ENCODE results near the gene C6orf163. TPM values are rescaled to one million over a fixed set of nuclear protein-coding genes. Genes with fewer than 3 reads are reported as not detected.
A peak's percentile ranks its signal among the peaks of the same experiment; 100 is the strongest.

C6orf163 gene
- total and polyA plus RNA-seq, 3 experiments from 2014 or later: 0.16 to 1.5 (median 1.5) TPM

GRCh38 chr6:87401832-87402231 is 57.2 kb downstream of the C6orf163 start:
- Mint-ChIP-seq H3K27me3 (peaks cover 5 to 20% of the 10 kb centered on the region in 2 donors), H3K36me3 (no peaks in the 10 kb centered on the region), H3K27ac (no peak overlapping the region), H3K9me3 (no peaks in the 10 kb centered on the region), H3K4me1 (no peaks in the 10 kb centered on the region), H3K4me3 (no peak overlapping the region)
- no peak overlapping the region for H3K27ac ChIP-seq (ENCODE audit: low read depth, low read length)
- no peak for DNase-seq
- H3K36me3 ChIP-seq (ENCODE audit: insufficient read depth, low read length): no peaks in the 10 kb centered on the region
- no peak overlapping the region for H3K4me3 ChIP-seq (ENCODE audit: low read length)
- H3K27me3 ChIP-seq (ENCODE audit: insufficient read depth, low read length, poor library complexity, severe bottlenecking): no peaks in the 10 kb centered on the region
- H3K9me3 ChIP-seq (ENCODE audit: low read length): no peaks in the 10 kb centered on the region
- POLR2A ChIA-PET: no interaction called here
- CTCF ChIA-PET: interaction anchor here (1.3 kb wide), 1 partner anchor 9 kb away, joined by 8 read pairs; no protein-coding TSS in a partner anchor
- H3K4me1 ChIP-seq (ENCODE audit: insufficient read depth, low read length): no peaks in the 10 kb centered on the region

GRCh38 chr6:87407561-87407900 is 62.9 kb downstream of the C6orf163 start:
- H3K4me1 Mint-ChIP-seq: peaks cover 7 to 13% (median 8%) of the 10 kb centered on the region in 3 donors
- peak overlapping the region; percentile 55 for H3K4me3 ChIP-seq (ENCODE audit: low read length)
- H3K27me3 ChIP-seq (ENCODE audit: insufficient read depth, low read length, poor library complexity, severe bottlenecking): no peaks in the 10 kb centered on the region
- H3K4me1 ChIP-seq (ENCODE audit: insufficient read depth, low read length): peaks cover 7% of the 10 kb centered on the region
- peak overlapping the region; percentile 80 to 95 (median 90) for H3K4me3 Mint-ChIP-seq
- H3K27ac Mint-ChIP-seq: peak overlapping the region; percentile 4 to 94 (median 83)
- CTCF ChIA-PET: interaction anchor here (1.0 to 1.5 kb wide), 2 partner anchors 14 to 146 kb away, joined by 3 to 7 read pairs; no protein-coding TSS in a partner anchor
- H3K9me3 ChIP-seq (ENCODE audit: low read length): no peaks in the 10 kb centered on the region
- DNase-seq: no peak
- H3K9me3 Mint-ChIP-seq: no peaks in the 10 kb centered on the region
- peaks cover 0 to 2% (median 0%) of the 10 kb centered on the region in 3 donors for H3K36me3 Mint-ChIP-seq
- POLR2A ChIA-PET: interaction anchor here (1.5 kb wide), 1 partner anchor 14 kb away, joined by 3 read pairs; no protein-coding TSS in a partner anchor
- H3K27me3 Mint-ChIP-seq: peaks cover 12 to 33% of the 10 kb centered on the region in 2 donors
- H3K27ac ChIP-seq (ENCODE audit: low read depth, low read length): no peak overlapping the region
- no peaks in the 10 kb centered on the region for H3K36me3 ChIP-seq (ENCODE audit: insufficient read depth, low read length)

GRCh38 chr6:87407901-87408720 is 63.5 kb downstream of the C6orf163 start, which contains the start of gene CFAP206:
CFAP206 (plus strand) TSS chr6:87407972; CDS start chr6:87409840, 1,868 bp downstream.
- H3K36me3 Mint-ChIP-seq: peaks cover 0 to 2% (median 0%) of the 10 kb centered on the region in 3 donors
- peaks cover 7 to 13% (median 8%) of the 10 kb centered on the region in 3 donors for H3K4me1 Mint-ChIP-seq
- peak within 1 kb of the TSS; percentile 80 to 95 (median 90) for H3K4me3 Mint-ChIP-seq
- Histone ChIP-seq H3K36me3 (ENCODE audit: insufficient read depth, low read length) (no peaks in the 10 kb centered on the region), H3K27me3 (ENCODE audit: insufficient read depth, low read length, poor library complexity, severe bottlenecking) (no peaks in the 10 kb centered on the region), H3K4me1 (ENCODE audit: insufficient read depth, low read length) (peaks cover 7% of the 10 kb centered on the region), H3K27ac (ENCODE audit: low read depth, low read length) (peak within 1 kb of the TSS; percentile 72), H3K9me3 (ENCODE audit: low read length) (no peaks in the 10 kb centered on the region), H3K4me3 (ENCODE audit: low read length) (peak within 1 kb of the TSS; percentile 55)
- CTCF ChIA-PET: interaction anchor here (1.0 to 1.5 kb wide), 3 partner anchors 15 to 146 kb away, joined by 3 to 7 read pairs (median 3); no protein-coding TSS in a partner anchor
- H3K9me3 Mint-ChIP-seq: no peaks in the 10 kb centered on the region
- DNase-seq: peak; percentile 69 to 87 (median 82)
- peak within 1 kb of the TSS; percentile 64 to 94 (median 83) for H3K27ac Mint-ChIP-seq
- POLR2A ChIA-PET: interaction anchor here (0.6 to 1.5 kb wide), 4 partner anchors 15 to 1802 kb away, joined by 3 to 8 read pairs (median 3); partner anchors contain the start of gene SLC35A1
- H3K27me3 Mint-ChIP-seq: peaks cover 14 to 33% of the 10 kb centered on the region in 2 donors

GRCh38 chr6:87408721-87409155 is 64.1 kb downstream of the C6orf163 start:
- Mint-ChIP-seq H3K27me3 (peaks cover 14 to 30% of the 10 kb centered on the region in 2 donors), H3K4me1 (peaks cover 7 to 13% (median 8%) of the 10 kb centered on the region in 3 donors), H3K4me3 (peak overlapping the region; percentile 80 to 95 (median 90)), H3K36me3 (peaks cover 0 to 2% (median 0%) of the 10 kb centered on the region in 3 donors), H3K9me3 (no peaks in the 10 kb centered on the region), H3K27ac (peak overlapping the region in 7 of 8 donors; percentile 64 to 94 (median 75))
- Histone ChIP-seq H3K27me3 (ENCODE audit: insufficient read depth, low read length, poor library complexity, severe bottlenecking) (no peaks in the 10 kb centered on the region), H3K4me3 (ENCODE audit: low read length) (peak overlapping the region; percentile 55), H3K36me3 (ENCODE audit: insufficient read depth, low read length) (no peaks in the 10 kb centered on the region), H3K27ac (ENCODE audit: low read depth, low read length) (no peak overlapping the region), H3K9me3 (ENCODE audit: low read length) (no peaks in the 10 kb centered on the region), H3K4me1 (ENCODE audit: insufficient read depth, low read length) (peaks cover 7% of the 10 kb centered on the region)
- ChIA-PET POLR2A (interaction anchor here (0.6 to 1.5 kb wide), 4 partner anchors 15 to 1802 kb away, joined by 3 to 8 read pairs (median 3); partner anchors contain the start of gene SLC35A1), CTCF (interaction anchor here (1.0 to 1.5 kb wide), 2 partner anchors 16 to 64 kb away, joined by 3 to 7 read pairs; no protein-coding TSS in a partner anchor)
- no peak for DNase-seq

Other genes starting within 250 kb of the C6orf163 start
- gene CGA, start 249.7 kb upstream of the C6orf163 start, total RNA-seq: not detected
- not detected for gene CGA, start 249.7 kb upstream of the C6orf163 start, polyA plus RNA-seq
- 10 to 100 TPM; 49.3 to 50.7 TPM for gene ZNF292, start 189.2 kb upstream of the C6orf163 start, total RNA-seq
- gene ZNF292, start 189.2 kb upstream of the C6orf163 start, polyA plus RNA-seq: 37.9 TPM
- 1 to 10 TPM; 7.0 to 9.4 TPM for gene SMIM8, start 22.2 kb upstream of the C6orf163 start, total RNA-seq
- gene SMIM8, start 22.2 kb upstream of the C6orf163 start, polyA plus RNA-seq: 16.2 TPM
- not detected for gene GJB7, start 15.5 kb upstream of the C6orf163 start, total RNA-seq
- gene GJB7, start 15.5 kb upstream of the C6orf163 start, polyA plus RNA-seq: 0.30 TPM
- gene CFAP206, start 63.2 kb downstream of the C6orf163 start, total RNA-seq: not detected
- not detected for gene CFAP206, start 63.2 kb downstream of the C6orf163 start, polyA plus RNA-seq
- gene SLC35A1, start 128.2 kb downstream of the C6orf163 start, total RNA-seq: 10 to 100 TPM; 11.1 to 11.4 TPM
- gene SLC35A1, start 128.2 kb downstream of the C6orf163 start, polyA plus RNA-seq: 28.3 TPM
- 10 to 100 TPM; 19.2 to 20.6 TPM for gene RARS2, start 245.2 kb downstream of the C6orf163 start, total RNA-seq
- gene RARS2, start 245.2 kb downstream of the C6orf163 start, polyA plus RNA-seq: 27.9 TPM
- 10 to 100 TPM; 31.1 to 33.5 TPM for gene ORC3, start 245.3 kb downstream of the C6orf163 start, total RNA-seq
- gene ORC3, start 245.3 kb downstream of the C6orf163 start, polyA plus RNA-seq: 34.1 TPM

Data from CD8-positive, alpha-beta memory T cell (primary cell).